Fibroblast of skin of scalp (primary cell): ENCODE data around the gene LDLRAD2.
"Not testable (repeated sequence)": the region's sequence is repeated elsewhere in the genome, so short reads cannot be mapped to it uniquely, and the experiment has no call there.

Source experiments
- DNase-seq: peaks from one replicate; pipeline ENCODE4 v3.0.0-alpha.2; 2013

The LDLRAD2 gene

GRCh38 chr1:21783679-21784603, 28.1 kb upstream of the LDLRAD2 start:
- DNase-seq, result peak; percentile 54

GRCh38 chr1:21785764-21786163, 26.3 kb upstream of the LDLRAD2 start:
- DNase-seq, result not testable (repeated sequence)

GRCh38 chr1:21786640-21787039, 25.4 kb upstream of the LDLRAD2 start:
- no peak for DNase-seq

GRCh38 chr1:21793104-21793503, 19.0 kb upstream of the LDLRAD2 start:
- DNase-seq, result no peak

GRCh38 chr1:21794656-21795055, 17.4 kb upstream of the LDLRAD2 start:
- DNase-seq, result no peak

- no peak for DNase-seq
Measured at GRCh38 chr1:21795075-21795474, 17.0 kb upstream of the LDLRAD2 start.

GRCh38 chr1:21799730-21800129, 12.3 kb upstream of the LDLRAD2 start:
- no peak for DNase-seq

GRCh38 chr1:21801100-21801499, 11.0 kb upstream of the LDLRAD2 start:
- DNase-seq, result no peak

GRCh38 chr1:21804536-21804935, 7.5 kb upstream of the LDLRAD2 start:
- DNase-seq, result no peak

- no peak for DNase-seq
Measured at GRCh38 chr1:21813542-21813941, 1.5 kb downstream of the LDLRAD2 start.

GRCh38 chr1:21814241-21814918, 2.3 kb downstream of the LDLRAD2 start:
- DNase-seq, result no peak

GRCh38 chr1:21814981-21815582, 3.0 kb downstream of the LDLRAD2 start:
- DNase-seq, result no peak

- no peak for DNase-seq
Measured at GRCh38 chr1:21815724-21816321, 3.8 kb downstream of the LDLRAD2 start.

GRCh38 chr1:21816602-21817302, 4.7 kb downstream of the LDLRAD2 start:
- DNase-seq, result peak; percentile 62

- peak; percentile 44 for DNase-seq
Measured at GRCh38 chr1:21818656-21819055, 6.6 kb downstream of the LDLRAD2 start.

- no peak for DNase-seq
Measured at GRCh38 chr1:21820597-21821232, 8.7 kb downstream of the LDLRAD2 start.

- DNase-seq, result no peak
Measured at GRCh38 chr1:21821385-21822019, 9.4 kb downstream of the LDLRAD2 start.

- DNase-seq, result no peak
Measured at GRCh38 chr1:21822349-21822748, 10.3 kb downstream of the LDLRAD2 start.

GRCh38 chr1:21823206-21823979, 11.3 kb downstream of the LDLRAD2 start:
- DNase-seq, result no peak

- DNase-seq, result no peak
Measured at GRCh38 chr1:21823980-21824702, 12.1 kb downstream of the LDLRAD2 start.
